Pancreas (tissue), 10 donors: ENCODE results near the gene HPS5. TPM values are rescaled to one million over a fixed set of nuclear protein-coding genes. Genes with fewer than 3 reads are reported as not detected.

ENCODE experiments used
- ATAC-seq, 4 donors: fragments of 200-7000 bp; cut with Tn5 transposase; one replicate each; pipeline versions ENCODE4 v1.8.0 to v1.9.1; 2020; ENCODE audit warnings: mild to moderate bottlenecking in 4 of 4, moderate library complexity in 4 of 4
- DNase-seq, 6 donors: peaks; one replicate each; pipeline ENCODE4 v3.0.0-alpha.2; 2020
- FAIRE-seq: peaks from 2 replicates; lab custom pipeline; 2012; peaks lifted over from hg19 to GRCh38; lab: Jason Lieb, UNC
- H3K27ac ChIP-seq, 4 donors: fragments of 200-600 bp; sonication (generic); 1 replicate in 3 of 4; 2 replicates in 1 of 4; pipeline versions ENCODE4 v1.5.0 to v1.8.0; 2020
- H3K27me3 ChIP-seq, 4 donors: fragments of 200-600 bp; one replicate each; pipeline ENCODE4 v1.8.0; 2021
- H3K36me3 ChIP-seq, 3 donors: fragments of 200-600 bp; sonication (generic) in 1 of 3; one replicate each; pipeline versions ENCODE4 v1.5.0 to v1.8.0; 2020 to 2021
- H3K4me1 ChIP-seq, 3 donors: fragments of 200-600 bp; one replicate each; pipeline ENCODE4 v1.8.0; 2021
- H3K4me3 ChIP-seq, 4 donors: fragments of 200-600 bp; sonication (generic) in 2 of 4; one replicate each; pipeline versions ENCODE4 v1.5.0 to v1.8.0; 2020 to 2021
- H3K9me3 ChIP-seq, 4 donors: fragments of 200-600 bp; one replicate each; pipeline ENCODE4 v1.8.0; 2021
- WGBS, 2 donors: extraction: QIAGEN DNeasy Blood & Tissue Kit; methylation state at CpG; one replicate each; pipeline ENCODE4 v1.1.7; 2013; 5-methylcytosine and 5-hydroxymethylcytosine counted together
- intact Hi-C, 3 donors: fragments of 100-400 bp; cut with DNase I; formaldehyde crosslinking; loops; one replicate each; pipeline versions ENCODE4 v1.11.1 to v1.14.2; 2022
- polyA plus RNA-seq, 2 donors: library from polyadenylated mRNA; stranded (reverse); fragments of 200-250 nt; gene quantifications; one replicate each; pipeline ENCODE4 v1.2.3, GENCODE V29; 2013
- total RNA-seq, 6 donors: library from RNA; stranded (reverse); fragmentation: NEBNext Ultra II Directional in 4 of 6; extraction: Animal tissue kit (Norgen Biotek cat#: 25700) in 4 of 6; gene quantifications; one replicate each; pipeline versions ENCODE4 v1.2.1 to v1.2.4, GENCODE V29; 2021 to 2023
- TF ChIP-seq, protein P1 (sequence below), 4 donors: fragments of 200-600 bp; sonication (generic) in 3 of 4; IDR thresholded peaks; one replicate each; pipeline versions ENCODE4 v1.5.0 to v1.8.0; 2021; ENCODE audit warnings: antibody characterized with exemption in 4 of 4
- donor health status: healthy with polysubstance abuse.
- donor health status: DM: no; HTN: no; CAD: no; lungs with moderate emphysema.
- donor health status: DM: no; HTN: no; CAD: no.
- donor health status: control.
- donor health status: control.
- donor health status: Bipolar disorder and iron deficiency.
- donor health status: DM: yes; HTN: yes; CAD: no.
- donor health status: DM: no; HTN: no; CAD: no.
- donor health status: DM: no; HTN: no; CAD: no.
- donor health status: DM: yes; HTN: yes; CAD: no.

Gene HPS5
- total and polyA plus RNA-seq, 8 donors = 3.4 to 9.7 (median 6.7) TPM

DNA sequence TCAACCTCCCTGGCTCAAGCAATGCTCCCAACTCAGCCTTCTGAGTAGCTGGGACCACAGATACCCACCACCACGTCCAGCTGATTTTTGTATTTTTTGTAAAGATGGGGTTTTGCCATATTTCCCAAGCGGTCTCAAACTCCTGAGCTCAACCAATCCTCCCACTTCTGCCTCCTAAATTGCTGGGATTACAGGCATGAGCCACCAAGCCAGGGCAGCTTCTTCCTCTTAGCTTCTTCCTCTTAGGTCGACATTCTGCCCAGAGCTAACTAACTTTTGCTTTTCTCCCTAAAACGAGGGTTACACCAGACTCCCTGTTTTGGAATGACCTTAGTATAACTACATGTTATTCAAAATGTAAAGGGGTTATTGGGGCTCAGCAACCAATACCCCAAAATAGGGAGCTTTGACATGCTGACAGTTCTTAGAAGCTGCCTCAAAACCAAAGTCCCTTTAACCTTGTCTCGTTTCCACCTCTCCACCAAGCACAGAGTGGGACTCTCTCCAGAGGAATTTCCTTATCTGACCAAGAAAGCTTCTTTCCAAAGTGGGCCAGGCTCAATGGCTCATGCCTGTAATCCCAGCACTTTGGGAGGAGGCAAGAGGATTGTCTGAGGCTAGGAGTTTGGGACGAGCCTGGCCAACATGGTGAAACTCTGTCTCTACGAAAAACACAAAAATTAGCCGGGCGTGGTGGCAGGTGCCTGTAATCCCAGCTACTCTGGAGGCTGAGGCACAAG, 7.0 kb downstream of the HPS5 start:
- FAIRE-seq = no peak
- ATAC-seq = no peak

DNA sequence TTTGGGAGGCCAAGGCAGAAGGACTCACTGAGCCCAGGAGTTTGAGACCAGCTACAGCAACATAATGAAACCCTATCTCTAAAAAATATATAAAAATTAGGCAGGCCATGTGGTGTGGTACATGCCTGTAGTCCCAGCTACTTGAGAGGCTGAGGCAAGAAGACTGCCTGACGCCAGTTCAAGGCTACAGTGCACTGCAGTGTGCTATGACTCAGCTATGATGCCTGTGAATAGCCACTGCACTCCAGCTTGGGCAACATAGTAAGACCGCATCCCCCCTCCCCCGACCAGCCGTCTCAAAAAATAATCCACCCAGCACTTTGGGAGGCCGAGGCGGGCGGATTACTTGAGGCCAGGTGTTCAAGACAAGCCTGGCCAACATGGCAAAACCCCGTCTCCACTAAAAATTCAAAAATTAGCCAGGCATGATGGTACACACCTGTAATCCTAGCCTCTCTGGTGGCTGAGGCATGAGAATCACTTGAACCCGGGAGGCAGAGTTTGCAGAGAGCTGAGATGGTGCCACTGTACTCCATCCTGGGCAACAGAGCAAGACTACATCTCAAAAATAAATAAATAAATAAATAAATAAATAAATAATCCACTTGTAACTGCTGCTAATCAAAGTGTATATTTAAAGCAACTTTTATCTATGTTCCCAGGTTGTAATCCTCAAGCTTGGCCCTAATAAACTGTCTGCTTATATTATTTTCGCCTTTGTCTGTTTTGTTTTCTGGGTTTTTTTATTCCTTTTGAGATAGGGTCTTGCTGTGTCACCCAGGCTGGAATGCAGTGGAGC, 7.8 kb downstream of the HPS5 start:
- TF ChIP-seq, protein P1, sequence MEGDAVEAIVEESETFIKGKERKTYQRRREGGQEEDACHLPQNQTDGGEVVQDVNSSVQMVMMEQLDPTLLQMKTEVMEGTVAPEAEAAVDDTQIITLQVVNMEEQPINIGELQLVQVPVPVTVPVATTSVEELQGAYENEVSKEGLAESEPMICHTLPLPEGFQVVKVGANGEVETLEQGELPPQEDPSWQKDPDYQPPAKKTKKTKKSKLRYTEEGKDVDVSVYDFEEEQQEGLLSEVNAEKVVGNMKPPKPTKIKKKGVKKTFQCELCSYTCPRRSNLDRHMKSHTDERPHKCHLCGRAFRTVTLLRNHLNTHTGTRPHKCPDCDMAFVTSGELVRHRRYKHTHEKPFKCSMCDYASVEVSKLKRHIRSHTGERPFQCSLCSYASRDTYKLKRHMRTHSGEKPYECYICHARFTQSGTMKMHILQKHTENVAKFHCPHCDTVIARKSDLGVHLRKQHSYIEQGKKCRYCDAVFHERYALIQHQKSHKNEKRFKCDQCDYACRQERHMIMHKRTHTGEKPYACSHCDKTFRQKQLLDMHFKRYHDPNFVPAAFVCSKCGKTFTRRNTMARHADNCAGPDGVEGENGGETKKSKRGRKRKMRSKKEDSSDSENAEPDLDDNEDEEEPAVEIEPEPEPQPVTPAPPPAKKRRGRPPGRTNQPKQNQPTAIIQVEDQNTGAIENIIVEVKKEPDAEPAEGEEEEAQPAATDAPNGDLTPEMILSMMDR (IDR thresholded peaks at IDR 0.05) = no peak
- H3K9me3 ChIP-seq = no peaks in the 10 kb centered on the region
- intact Hi-C loops = no loop called here
- no peaks in the 10 kb centered on the region for H3K27me3 ChIP-seq
- H3K4me1 ChIP-seq = peaks cover 12 to 34% (median 22%) of the 10 kb centered on the region in 3 donors
- FAIRE-seq = no peak
- WGBS, 2 donors = 74 to 76% methylated on average over 9 to 10 of the region's 10 CpGs
- no peaks in the 10 kb centered on the region for H3K36me3 ChIP-seq
- DNase-seq = peak in 1 of 6 donors; percentile 23
- no peak overlapping the region for H3K4me3 ChIP-seq
- peak in 1 of 4 donors; percentile 23 for ATAC-seq
- H3K27ac ChIP-seq = no peak overlapping the region

More for the DNA sequence above, 7.0 kb downstream of the HPS5 start:
- Histone ChIP-seq H3K4me1 (peaks cover 19 to 34% (median 22%) of the 10 kb centered on the region in 3 donors), H3K4me3 (no peak overlapping the region), H3K9me3 (no peaks in the 10 kb centered on the region), H3K36me3 (no peaks in the 10 kb centered on the region), H3K27ac (no peak overlapping the region), H3K27me3 (no peaks in the 10 kb centered on the region)
- DNase-seq = no peak
- intact Hi-C loops = no loop called here
- 83 to 91% methylated on average over 9 of the region's 9 CpGs for WGBS, 2 donors
- TF ChIP-seq, protein P1 (IDR thresholded peaks at IDR 0.05) = no peak

DNA sequence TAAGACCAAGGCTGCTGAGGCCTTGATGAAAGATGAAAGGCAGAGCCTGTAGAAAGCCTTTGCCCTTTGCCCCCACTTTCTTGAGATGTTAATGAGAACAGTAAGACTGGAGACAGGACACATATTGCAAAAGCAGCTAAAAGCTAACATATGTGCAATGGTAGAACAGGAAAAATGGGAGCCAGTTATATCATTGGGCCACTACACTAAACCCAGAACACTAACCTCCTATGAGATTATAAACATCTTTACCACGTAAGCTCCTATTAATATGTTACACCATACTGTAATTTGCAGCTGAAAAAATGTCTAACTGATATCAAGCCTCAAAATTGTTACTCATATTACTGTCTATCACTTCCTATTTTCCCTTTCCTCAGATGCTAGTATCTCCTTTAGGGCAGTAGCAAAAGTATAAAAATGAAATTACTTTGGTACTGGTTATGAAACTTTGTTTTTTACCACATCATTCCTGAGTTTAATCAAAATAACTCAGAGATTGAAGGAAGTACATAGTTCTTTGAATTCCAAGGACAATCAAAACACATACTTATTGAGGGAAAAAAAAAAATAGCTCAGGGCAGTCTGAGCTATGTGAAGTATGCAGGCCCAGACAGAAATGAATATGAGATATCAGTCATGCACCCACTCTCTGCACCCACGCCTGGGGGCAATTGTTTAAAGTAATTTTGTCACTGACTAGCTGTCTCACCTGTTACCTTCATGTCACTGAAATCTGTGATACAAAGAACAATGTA, 9.1 kb downstream of the HPS5 start:
- intact Hi-C loops = no loop called here
- Histone ChIP-seq H3K4me1 (peaks cover 21 to 36% (median 27%) of the 10 kb centered on the region in 3 donors), H3K36me3 (no peaks in the 10 kb centered on the region), H3K27me3 (no peaks in the 10 kb centered on the region), H3K4me3 (no peak overlapping the region), H3K27ac (peak overlapping the region; percentile 2 to 66 (median 35)), H3K9me3 (no peaks in the 10 kb centered on the region)
- ATAC-seq (peak in 3 of 4 donors; percentile 18 to 69 (median 47)), DNase-seq (no peak), FAIRE-seq (no peak)
- TF ChIP-seq, protein P1 (IDR thresholded peaks at IDR 0.05) = no peak
- WGBS, 2 donors = 45 to 57% methylated on average over 2 of the region's 2 CpGs

DNA sequence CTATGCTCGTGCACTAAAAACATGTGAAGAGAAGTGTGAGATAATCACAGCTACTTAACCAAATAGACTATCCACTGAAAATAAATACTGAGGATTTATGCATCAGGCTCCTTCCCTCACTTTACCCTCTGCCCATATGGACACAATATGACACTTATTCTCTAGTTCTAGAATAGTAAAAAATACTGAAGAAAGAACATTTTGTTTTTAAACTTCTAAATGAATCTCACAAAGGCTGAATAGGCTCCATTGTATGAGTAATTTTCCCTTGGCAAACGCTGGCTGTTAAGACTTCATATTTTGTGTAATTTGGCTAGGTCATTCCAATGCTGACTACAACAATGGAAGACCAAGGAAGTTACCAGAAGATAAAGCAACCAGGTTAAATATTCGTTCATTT, 9.9 kb downstream of the HPS5 start:
- peak overlapping the region in 2 of 4 donors; percentile 34 to 66 for H3K27ac ChIP-seq
- TF ChIP-seq, protein P1 (IDR thresholded peaks at IDR 0.05) = no peak
- WGBS, 2 donors = 31 to 39% methylated on average over 3 of the region's 3 CpGs
- intact Hi-C loops = no loop called here
- no peaks in the 10 kb centered on the region for H3K27me3 ChIP-seq
- H3K4me1 ChIP-seq = peaks cover 23 to 38% (median 27%) of the 10 kb centered on the region in 3 donors
- H3K36me3 ChIP-seq = no peaks in the 10 kb centered on the region
- no peak for FAIRE-seq
- H3K4me3 ChIP-seq = no peak overlapping the region
- no peaks in the 10 kb centered on the region for H3K9me3 ChIP-seq
- DNase-seq = no peak
- peak; percentile 60 to 73 (median 67) for ATAC-seq
